GM18858 (cell line): ENCODE data around the gene CAMTA1.
"Not testable (repeated sequence)": the region's sequence is repeated elsewhere in the genome, so short reads cannot be mapped to it uniquely, and the experiment has no call there.

ENCODE experiments used
- ATAC-seq: cut with Tn5 transposase; IDR thresholded peaks from one replicate; pipeline ENCODE4 v1.9.1; 2021; ENCODE audit not compliant: unreplicated experiment

CAMTA1 gene

DNA sequence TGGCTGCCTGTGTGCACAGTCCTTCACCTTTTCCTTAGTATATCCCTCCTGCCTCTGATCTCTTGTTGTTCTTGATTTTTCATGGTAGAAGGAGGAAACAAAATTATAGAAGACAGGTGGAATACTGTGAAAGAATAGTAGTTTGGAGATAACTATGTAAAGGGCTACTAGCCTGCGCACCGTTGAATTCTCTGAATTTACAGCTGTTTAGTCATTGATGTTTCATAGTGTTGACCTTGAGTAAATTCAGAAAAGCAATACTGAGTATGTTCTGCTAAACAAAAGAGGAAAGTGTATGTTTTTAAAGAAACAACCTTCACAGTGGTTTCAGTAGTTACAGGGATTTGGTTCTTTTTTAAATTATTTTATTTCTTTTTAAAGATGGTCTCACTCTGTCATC is 18.1 kb downstream of the CAMTA1 start:
- ATAC-seq: no peak

DNA sequence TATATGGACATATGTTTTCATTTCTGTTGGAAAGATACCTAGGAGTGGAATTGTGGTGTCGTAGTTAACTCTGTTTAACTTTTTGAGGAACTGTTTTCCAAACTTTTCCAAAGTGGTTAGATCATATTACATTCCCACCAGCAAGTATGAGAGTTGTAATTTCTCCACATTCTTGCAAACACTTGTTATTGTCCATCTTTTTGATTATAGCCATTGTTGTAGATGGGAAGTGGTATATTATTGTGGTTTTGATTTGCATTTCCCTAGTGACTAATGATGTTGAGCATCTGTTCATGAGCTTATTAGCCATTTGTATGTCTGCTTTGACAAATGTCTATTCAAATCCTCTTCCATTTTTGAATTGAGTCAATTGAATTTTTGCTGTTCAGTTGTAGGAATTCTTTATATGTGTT is 19.8 kb downstream of the CAMTA1 start:
- no peak for ATAC-seq

DNA sequence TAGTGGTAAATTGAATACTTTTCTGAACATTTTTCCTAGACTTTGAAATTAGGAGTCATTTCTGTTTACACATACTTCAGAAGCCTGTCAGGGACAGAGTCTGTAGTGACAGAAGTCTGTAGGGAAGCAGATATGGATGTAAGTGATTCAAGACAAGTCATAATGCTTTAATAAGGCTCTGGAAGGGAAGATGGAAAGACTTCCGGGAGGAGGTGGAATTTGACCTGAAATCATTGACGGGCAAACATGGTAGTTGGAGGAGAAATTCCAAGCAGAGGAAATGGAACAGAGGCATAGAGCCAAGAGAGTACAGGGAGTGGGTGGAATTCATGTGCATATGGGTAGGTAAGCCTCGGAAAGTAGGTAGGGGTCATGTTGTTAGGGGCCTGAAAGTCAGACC is 22.5 kb downstream of the CAMTA1 start:
- ATAC-seq: no peak

DNA sequence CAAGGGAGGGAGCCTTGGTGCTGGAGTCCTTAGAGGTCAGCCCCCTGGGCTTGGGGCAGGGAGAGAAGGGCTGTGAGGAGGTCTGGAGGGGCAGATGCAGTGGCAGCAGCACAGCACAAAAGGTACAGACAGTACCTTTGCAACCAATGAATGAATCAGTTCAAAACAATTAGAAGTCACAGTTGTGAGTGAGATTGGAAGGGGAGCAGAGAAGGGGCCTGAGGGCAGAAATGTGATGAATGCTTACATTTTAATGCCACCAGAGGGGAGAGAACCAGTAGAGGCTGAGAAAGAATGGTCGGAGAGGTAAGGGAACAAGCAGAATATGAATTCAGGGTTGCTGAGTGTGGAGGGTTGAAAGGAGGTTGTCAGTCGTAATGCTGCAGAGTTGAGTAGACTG is 24.2 kb downstream of the CAMTA1 start:
- ATAC-seq: no peak

DNA sequence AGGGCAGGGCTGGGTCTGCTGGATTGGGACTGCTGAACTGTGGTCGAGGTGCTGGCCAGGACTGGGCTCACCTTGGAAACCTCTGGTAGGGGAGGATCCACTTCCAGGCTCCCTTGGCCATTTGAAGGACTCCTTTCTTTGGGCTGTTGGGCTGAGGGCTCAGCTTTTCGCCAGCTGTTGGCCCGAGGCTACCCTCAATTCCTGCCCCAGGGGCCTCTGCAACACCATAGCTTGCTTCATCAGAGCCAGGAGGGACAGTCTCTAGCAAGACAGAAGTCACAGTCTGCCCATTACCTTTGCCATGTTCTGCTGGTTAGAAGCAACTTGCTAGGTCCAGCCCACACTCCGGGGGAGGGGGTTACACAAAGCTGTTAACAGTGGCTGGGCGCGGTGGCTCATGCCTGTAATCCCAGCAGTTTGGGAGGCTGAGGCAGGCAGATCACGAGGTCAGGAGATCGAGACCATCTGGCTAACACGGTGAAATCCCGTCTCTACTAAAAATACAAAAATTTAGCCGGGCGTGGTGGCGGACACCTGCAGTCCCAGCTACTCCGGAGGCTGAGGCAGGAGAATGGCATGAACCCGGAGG is 25.0 kb downstream of the CAMTA1 start:
- not testable (repeated sequence) for ATAC-seq

DNA sequence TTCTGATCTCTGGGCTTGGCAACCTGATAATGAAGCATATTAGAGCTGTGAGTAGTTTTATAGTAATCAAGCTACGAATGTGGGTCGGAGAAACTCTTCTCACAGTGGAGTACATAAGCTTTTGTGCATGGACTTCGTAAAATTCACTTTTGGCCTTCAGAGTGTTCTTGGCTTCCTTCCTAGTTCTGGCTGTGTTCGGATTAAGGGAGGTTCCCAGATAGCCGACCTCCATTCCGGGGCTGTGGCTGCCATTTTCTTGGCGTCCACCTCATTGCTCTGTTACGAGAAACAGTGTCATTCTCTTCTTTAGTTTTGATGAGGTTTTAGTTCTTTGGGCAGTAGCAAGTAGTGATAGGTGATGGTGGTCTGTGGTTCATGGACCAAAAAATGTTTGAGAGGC is 26.3 kb downstream of the CAMTA1 start:
- no peak for ATAC-seq

DNA sequence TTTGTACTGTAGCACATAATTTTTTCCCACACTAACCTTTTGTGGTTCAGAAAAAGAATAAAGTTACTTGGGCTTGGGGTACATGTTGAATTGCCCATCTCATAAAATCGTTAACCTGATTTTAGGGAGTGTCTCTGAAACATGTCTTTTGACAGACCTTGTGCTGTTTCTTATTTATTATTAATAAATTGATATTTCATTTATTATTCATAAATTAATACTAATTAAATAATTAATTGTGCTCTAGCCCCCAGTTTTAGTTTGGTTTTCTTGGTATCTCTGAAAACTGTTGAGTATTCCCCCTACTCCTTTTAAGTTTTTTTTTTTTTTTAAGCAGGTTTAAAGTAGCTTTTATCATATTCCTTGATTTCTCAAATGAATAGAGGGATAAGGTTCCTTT is 27.9 kb downstream of the CAMTA1 start:
- no peak for ATAC-seq

DNA sequence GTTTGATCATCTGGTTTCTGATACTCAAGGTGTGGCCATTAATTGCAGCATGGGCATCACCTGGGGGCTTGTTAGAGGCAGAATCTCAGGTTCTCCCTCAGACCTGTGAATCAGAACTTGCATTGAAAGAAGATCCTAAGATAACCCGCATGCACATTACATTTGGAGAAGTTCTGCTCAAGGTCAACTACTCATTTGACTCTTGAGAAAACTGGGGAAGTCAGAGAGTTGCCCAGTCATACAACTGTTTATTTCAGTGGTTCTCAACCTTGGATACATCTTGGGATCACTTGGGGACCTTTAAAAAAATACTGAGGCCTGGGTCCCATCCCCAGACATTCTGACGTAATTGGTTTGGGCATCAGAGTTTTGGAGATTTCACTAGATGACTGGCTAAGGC is 30.5 kb downstream of the CAMTA1 start:
- no peak for ATAC-seq

DNA sequence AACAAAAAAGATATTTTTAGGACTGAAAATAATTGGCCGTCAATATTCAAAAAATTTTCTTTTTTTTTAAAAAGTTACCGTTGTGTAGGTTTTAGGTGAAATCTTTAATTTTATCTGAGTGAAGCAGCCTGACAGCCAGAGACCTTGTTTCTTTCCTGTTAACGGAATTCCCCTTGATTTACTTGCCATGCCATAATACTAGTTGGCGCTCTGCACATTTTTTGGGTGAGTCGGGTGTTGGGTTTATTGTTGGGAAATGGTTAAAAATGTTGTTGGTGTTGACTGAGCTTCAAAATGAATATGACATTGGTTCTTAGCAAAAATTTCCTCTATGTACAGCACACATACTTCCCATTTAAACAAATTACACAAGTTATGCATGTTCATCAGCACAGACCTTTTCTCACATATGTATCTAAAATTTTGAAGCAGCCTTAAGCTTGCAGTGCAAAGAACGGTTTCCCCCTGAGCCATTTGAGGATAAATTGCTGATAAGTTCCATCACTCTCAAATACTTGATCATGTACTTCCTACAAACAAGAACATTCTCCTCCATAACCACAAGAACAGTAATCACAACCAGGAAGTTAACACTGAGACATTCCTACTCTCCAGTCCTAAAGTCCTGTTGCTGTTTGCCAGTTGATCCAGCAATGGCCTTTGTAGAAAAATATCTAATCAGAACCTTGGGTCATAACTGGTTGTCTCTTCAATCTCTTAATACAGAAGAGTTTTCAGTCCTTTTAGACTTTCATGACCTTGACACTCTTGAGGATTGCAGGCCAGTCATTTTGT is 34.2 kb downstream of the CAMTA1 start:
- ATAC-seq: no peak

DNA sequence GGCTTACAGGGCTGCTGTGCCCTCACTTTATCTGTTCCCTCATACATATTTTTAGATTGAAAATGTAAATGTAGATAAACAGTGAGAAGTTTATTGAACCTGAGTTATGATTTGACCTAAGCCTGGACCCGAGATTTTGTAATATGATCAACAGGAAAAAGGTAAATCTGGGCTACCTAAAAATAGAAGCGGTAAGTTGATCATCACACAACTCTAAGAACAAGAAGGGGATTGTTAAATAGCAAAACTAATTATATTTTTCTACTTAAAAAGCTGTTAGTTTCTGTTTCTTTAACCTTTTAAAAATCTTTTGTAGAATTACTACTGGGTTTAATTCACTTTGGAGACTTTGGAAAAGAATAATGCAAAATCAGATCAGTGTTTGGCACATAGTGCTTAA is 35.6 kb downstream of the CAMTA1 start:
- ATAC-seq: no peak

DNA sequence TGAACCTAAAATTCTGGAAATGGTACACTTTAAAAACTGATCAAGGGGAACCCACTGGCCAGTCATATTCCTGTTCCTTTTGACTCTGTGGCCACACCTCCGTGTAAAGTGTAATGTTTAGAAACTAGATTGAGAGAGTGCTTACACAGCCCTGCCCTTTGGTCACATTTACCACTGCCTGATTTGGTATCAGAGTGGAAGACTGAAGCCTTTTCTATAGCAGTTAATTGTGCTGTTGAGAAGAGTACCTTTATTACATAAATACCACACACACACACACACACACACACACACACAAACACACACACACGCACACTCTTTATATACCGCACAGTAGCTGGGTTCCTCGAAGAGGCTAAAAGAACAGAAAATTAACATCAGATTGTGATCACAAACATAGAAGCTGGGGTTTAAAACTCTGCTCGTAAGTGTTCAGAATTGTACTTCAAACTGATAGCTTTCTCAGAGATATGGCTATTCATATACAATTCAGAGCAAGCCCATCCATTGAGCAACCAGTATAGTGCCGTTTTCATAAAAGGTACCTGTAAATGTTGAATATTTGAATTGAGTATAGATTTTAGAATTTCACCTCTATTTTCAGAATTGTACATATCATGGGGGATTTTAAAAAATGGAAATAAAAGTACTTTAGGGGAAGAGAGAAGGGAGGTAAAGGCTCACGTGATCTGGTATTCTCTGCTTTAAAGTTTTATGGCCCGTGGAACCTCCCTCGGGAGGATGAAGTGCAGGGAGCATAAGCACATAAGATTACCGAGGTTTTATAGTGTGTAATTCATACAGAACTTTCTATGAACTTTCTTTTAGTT is 37.5 kb downstream of the CAMTA1 start:
- no peak for ATAC-seq

DNA sequence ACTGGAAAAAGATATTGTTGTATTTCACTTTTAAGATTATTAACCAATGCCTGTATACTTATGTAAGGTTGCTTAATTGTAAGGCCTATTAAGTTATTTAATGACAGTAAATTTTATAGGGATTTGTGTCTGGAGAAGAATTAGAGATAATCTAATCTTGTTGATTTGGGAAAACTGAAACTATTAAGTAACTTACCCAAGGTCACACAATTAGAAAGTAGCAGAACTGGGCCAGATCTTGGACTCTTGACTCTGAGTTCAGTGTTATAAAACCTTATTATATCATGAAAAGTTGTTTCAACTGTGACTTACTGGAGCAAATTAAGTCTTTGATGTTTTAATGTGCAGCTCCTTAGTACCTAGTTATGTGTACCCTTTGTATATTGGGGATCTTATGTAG is 38.5 kb downstream of the CAMTA1 start:
- no peak for ATAC-seq

DNA sequence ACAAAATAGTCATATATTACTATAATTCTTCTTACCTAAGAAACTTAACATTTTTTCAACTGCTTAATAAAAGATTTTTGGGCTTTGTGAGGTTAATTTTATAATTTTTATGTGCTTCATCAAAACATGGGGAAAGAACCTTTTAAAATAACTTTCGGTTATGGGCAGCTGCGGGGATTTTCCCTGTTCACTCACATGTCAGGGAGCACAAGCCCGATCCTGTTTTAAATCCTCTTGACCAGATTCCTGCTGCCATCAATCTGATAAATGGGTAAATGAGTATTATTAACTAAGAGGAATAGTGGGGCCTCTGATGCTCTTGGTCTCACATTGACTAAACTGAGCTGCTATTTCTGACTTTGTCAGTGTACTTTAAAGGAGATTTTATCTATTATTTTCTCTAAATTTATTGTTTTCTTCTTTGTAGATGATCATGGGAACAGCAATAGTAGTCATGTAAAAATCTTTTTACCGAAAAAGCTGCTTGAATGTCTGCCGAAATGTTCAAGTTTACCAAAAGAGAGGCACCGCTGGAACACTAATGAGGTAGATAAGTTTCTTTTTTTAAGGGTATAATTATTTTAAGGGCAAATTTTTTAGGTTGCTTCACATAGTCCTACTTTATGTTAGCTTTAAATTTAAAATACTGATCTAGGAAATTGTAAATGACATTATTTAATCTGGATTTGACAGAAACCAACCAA is 39.6 kb downstream of the CAMTA1 start:
- no peak for ATAC-seq

DNA sequence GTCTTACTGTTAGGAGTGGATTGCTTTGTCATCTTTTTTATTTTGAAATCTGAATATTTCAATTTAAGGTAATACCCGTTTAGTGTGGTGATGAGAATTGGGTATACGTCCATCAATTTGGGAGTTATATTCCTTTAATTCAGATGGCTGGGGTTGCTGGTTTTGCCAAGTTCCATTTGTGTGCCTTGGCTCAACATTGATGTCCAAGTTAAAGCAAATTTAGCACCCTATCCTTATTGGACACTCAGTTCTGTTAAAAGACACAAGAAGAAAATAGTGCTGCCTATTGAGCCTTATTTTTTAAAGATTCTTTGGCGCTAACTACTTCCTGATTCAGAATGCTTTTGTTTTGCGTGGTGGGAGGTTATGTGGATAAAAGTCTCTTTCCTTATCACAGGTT is 40.6 kb downstream of the CAMTA1 start:
- ATAC-seq: no peak

DNA sequence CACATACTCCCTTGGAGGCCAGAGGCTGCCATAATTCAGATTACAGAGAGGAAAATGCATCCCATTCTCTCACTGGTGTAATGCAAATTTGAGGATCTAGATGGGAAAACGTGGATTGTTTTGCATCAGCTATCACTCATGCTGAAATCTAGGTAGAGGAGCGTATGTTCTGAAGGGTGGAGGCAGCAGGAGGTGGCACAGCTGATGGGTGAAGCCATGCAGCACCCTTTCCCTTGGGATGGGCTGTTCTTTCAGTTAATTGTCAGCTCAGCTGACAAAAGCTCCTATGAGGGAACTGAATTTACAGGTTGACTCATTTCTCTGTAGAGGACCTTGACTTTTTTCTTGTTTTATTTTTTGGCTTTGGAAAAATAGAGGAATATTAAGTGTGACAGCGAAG is 41.8 kb downstream of the CAMTA1 start:
- no peak for ATAC-seq

DNA sequence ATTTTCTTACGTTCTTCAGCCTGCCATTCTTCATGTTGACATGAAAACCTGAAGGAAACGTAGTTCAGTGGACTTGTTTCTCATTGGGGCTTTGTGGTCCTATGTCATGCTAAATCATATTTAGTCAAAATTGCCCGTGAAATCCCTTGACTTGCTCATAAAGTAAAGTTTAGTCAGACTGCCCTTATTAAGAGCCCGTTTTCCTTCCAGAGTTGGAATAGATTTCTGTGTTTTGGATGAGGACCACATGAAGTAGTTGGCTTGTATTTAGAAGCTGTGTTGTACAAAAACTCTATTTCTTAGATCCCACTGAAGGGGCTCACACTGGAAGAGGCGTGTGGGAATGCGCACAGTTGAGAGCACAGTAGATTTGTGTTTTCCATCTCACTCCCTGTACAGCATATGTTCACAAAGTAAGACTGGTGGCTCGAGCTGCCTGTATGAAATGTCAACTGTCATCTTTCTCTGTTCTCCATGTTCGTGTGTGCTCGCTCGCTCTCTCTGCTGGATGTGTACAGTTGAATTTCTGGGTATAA is 42.4 kb downstream of the CAMTA1 start:
- ATAC-seq: no peak

DNA sequence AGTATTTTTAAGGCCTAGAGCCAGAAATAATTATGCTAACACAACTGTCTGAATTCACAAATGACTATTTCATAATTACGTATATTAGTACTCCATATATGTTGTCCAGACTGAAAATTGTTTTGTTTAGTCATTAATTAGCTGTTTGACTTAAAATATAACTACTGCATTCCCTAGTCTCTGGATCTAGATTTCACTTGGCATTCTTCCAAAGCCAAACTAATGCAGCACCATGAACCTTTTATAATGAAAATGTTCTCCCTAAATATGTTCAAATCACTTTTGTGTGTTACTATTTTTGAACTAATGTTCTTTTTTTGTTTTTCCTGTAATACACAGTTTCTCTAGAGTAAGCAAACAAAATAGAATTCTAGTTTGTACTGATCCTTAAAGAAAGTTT is 46.1 kb downstream of the CAMTA1 start:
- ATAC-seq: no peak

DNA sequence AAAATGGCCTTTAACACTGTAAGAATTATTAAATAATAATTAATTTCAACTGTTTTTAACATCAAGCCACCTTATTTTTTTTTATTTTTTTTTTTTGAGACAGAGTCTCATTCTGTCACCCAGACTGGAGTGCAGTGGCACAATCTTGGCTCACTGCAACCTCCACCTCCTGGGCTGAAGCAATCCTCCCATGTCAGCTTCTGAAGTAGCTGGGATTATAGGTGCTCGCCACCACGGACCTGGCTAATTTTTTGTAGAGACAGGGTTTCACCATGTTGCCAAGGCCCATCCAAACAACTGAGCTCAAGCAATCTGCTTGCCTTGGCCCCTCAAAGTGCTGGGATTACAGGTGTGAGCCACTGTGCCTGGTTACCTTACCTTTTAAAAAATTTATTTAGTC is 46.8 kb downstream of the CAMTA1 start:
- ATAC-seq: not testable (repeated sequence)

DNA sequence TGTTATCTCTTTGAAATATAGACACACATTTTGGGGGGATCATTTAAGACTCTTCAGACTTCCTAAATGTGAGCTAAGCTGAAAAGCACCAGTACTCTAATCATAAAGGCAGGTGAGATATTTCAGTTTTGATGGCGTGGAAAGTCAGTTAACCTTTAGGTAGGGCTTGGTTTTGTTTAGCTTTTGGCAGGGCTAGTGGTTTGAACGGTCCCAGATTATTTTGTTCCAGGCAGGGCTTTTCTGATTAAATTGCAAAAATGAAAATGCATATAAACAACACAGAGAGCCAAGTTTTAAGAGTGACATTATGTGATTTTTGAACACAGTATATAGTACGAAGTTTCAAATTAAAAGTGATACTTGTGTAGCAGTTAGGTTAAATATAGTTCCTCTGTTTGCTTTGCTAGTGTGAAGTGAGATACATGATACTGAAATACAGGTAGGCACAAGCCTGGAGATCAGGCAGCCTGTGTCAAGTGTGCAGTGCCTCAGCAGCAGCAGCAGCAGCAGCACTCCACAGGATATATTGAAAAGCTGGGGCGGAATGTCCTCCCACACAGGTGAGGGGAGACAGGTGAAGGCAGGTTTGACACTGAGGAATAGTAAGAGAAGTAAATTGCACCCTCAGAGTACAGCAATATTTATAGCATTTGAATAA is 47.4 kb downstream of the CAMTA1 start:
- ATAC-seq: no peak

DNA sequence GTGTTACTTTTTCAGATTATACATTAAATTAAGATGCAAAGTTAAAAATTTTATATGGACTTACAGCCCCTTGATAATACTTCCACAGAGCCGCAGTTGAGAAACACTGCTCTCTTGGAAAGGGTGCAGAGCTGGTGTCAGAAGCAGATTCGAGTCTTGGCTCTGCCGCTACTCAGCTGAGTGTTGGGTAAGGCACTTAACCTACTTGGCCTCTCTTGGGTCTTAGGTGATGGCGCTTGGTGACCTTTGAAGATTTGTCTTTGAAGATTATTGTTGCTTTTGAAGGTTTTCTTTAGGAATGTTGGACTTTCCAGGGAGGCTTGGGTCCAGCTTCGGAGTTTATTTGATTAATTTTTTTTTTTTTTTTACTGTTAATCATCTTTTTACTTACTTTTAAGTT is 48.5 kb downstream of the CAMTA1 start:
- ATAC-seq: no peak

DNA sequence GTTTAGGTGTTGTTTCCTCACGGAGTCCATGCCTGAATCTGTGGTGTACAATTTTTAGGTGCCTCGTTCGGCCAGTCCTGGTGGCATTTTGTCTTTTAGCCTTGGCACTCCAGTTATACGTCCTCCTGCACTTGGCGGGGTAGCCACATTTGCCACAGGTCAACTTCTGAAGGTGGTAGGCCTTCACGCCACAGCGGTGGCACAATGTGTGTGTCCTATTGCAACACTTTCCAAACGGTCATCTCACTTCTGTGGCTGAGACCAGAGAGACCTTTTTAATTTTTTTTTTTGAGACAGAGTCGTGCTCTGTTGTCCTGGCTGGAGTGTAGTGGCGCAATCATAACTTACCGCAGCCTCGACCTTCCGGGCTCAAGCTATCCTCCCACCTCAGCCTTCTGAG is 49.1 kb downstream of the CAMTA1 start:
- no peak for ATAC-seq
